Astrocyte of the hippocampus (primary cell): ENCODE results near the gene CACNA2D3.
A peak's percentile ranks its signal among the peaks of the same experiment; 100 is the strongest.

Experiments
- DNase-seq: peaks from one replicate; pipeline ENCODE4 v3.0.0; 2011; ENCODE audit warnings: low read depth, low spot score

Gene CACNA2D3

DNA sequence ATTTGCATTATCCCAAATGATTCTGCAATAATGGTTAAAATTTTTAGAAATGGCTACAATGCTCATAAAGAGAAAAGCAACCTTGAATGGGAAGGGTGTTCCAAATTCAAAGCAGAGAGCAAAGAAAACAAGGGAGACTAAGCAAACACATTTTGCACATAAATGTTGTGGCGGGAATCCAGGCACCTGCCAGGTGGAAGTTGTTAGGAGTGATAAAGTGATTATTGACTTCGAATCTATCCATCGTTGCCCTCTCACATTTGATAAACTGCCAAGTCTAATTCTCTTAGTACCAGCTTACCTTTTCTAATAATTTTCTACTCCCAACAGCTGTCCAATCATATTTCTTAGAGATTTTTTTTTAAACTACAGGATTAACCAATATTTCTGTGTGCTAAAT, 244.5 kb downstream of the CACNA2D3 start:
- no peak for DNase-seq

DNA sequence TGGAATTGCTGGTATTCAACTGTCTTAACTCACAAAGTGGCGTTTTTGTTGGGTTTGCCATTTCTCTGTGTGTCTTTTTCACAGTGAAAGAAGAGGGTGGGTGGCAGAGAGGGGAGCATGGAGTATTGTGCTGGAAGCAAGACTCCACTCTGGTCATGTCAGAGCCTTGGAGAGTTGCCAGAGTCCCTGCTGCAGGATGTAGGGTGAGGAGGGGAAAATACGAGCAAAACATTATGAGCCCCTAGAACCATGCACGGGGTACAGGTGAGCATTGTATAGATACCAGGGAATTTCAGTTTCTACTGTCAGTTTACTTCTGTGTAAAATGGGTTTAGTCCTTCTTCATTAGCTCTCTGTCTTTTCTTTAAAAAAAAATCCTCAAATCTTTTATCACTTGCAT, 249.9 kb downstream of the CACNA2D3 start:
- DNase-seq: no peak

DNA sequence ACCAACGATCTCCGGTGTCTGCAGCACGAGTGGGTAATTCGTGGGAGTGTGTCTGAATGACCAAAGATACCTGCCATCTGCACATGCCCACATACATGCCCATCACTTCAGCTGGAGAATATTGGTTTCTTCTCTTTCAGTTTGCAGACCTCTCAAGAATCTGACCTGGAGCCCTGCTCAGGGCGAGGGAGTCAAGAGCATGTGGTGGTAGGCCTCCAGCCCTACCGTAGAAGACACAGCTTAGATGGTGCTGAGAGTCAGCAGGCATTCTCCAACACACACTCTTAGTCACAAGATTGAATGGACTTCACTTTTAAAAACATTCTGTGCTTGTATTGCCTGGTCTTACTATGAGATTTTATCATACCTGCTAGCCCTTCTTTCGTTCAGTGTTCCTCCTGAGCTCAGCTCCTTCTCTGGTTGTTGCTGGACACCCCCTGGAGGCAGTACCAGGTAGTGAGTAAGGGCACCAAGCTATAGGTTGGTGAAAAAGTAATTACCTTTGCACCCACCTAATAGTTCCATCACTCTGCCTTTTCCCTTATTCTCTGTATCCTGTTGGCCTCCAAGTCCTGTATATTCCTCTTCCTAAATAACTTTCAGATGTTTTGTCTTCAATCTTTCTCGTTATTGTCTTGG, 252.0 kb downstream of the CACNA2D3 start:
- DNase-seq: no peak

DNA sequence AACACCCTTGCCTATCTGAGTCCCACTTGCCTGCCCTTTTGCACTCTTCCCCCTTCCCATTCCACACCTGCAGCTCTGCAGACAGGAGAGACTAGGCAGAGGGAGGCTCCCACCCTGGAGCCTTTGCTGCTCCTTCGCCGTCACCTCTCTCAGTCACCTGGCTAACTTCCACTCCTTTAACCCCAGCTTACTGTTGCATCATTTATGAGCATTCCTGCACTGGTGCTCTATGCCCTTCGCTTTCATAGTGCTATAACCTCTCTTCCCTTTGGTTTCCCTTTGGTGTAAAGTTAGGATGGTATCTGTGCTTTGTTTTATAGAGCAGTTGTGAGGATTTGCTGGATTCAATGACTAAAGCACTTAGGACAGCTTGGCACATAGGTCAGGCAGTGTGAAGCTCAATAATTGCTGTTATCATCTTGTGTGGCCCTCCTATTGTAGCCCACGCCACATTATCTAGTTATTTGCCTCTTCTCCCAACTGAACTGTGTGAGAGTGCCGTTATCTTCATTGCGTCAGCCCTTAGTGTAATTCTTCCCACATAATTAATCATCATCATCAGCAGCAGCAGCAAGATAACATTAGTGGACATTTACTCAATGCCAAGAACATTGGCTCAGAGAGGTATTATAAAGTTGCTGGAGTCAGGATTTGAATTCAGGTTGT, 253.9 kb downstream of the CACNA2D3 start:
- no peak for DNase-seq

DNA sequence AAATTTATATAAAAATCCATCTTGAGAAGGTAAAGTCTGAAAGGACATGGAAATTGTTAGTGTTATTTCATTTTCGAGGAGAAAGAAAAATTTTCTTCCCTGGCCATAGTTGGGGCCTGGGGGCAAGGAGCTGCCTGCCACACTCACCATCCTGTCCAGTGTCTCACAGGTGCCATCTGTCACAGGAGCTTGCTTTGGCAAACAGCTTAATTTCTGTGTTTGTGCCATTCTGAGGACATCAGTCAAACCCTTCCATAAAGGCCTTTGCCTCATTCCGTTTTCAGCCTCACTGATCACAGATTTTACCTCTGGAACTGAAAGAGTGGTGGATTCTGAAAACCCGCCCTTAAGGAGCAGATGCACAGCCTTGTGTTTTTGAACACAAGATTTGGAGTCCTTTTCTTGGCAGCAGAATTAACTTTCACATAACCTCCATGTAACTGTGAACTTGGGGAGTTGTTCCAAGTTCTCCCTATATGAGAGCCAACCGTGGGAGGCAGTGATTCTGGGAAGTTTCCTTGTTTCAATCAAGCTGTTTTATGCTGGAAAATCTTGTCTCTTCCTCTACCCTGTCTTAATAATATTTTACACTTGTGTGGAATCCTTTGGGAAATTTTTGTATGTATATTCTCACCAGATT, 254.7 kb downstream of the CACNA2D3 start:
- DNase-seq: no peak

DNA sequence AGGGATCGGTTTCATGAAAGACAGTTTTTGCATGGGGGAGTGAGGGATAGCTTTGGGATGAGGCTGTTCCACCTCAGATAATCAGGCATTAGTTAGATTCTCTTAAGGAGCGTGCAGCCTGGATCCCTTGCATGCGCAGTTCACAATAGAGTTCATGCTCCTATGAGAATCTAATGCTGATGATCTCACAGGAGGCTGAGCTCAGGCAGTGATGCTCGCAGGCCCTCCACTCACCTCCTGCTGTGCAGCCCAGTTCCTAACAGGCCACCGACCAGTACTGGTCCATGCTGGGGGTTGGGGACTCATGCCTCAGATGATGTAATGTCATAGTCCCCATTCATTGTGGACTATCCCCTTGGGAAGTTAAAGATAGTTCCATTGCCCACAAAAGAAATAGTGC, 255.8 kb downstream of the CACNA2D3 start:
- DNase-seq: no peak

DNA sequence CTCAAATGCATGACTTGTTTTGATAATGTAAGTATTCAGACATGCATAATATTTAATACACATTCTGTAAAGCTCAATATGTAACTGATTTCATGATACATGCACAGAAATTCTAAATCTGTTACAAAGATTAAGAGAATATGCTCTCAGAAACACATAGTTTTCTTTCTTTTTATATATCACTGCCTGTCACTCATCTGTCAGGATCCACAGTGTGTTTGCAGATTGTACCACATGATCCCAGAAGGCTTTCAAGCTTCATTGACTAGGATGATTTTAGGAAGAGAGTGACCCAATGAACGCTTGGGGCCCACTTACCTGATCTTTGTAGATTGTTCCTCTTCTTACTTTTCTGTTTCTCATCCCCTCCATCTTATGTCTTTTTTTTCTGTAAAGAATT, 261.9 kb downstream of the CACNA2D3 start:
- DNase-seq: no peak

DNA sequence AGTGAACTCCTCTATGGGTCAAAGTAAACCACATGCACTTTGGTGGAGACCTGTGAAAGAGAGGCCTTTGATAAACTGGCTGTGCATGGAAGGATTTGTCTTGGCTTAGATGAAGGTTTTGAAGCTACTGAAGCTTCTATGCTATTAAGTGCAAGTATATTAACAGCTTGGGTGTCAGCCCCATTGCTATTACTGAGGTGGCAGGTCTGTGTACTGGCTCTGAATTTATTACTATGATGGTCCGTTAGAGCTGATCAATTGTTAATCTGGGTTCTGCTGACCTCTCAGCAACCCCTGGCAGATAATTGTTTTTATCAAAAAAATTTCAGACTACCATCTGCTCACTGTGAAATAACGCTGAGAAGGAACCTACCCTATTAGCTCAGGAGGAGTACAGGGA, 268.2 kb downstream of the CACNA2D3 start:
- DNase-seq: no peak

DNA sequence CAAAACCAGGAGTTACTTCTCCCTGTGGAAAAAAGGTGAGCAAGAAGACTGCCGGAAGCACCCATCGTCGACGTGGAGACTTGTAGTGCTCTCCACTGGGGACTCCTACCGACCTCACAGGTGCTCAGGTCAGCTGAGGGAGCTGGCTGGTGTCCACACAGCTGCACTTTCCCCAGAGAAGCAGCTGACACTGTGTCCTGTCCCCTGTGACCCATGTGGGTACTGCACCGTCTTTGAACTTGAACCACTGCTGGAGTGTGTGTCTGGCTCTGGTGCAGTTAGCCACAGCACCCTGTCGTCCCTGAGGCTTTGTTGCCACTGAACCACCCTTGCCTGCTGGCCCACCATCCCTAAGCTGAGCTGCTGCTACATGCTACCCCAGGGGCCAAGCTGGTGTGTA, 270.8 kb downstream of the CACNA2D3 start:
- no peak for DNase-seq

DNA sequence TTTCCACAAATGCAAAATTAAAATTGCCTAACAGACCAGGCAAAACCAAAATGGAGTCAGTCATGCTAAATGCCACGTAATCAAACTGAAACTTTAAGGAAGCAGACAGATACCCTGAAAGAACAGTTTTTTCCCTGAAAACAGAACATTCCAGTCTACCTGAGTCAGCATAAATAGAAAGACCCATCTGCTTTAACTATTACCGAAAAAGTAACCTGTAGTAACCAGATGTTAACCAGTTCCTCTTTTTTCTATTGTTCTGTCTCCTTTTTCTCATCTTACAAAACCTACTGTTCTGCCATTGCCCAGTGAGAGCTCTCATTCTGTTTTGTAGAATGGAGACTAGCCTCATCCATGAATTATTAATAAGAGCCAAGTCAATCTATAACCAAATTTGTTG, 286.0 kb downstream of the CACNA2D3 start:
- DNase-seq: no peak

DNA sequence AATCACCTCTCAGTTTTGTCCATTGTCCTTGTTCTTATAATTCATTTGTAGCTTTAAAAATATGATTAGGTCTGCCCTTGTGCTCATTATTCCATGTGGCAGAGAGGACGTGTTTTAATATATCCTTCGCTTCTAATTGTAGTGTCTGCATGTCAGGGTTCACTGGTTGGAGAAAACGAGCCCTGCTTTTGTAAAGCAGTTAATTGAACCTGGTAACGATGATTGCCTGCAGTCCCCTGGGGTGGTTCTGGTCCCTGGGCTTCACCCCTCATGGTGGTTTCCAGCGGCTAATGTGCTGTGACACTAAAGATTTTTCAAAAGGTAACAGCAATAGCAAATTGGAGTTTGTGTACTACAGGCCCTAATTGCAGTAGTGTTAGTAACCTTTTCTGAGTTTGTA, 299.6 kb downstream of the CACNA2D3 start:
- DNase-seq: no peak

DNA sequence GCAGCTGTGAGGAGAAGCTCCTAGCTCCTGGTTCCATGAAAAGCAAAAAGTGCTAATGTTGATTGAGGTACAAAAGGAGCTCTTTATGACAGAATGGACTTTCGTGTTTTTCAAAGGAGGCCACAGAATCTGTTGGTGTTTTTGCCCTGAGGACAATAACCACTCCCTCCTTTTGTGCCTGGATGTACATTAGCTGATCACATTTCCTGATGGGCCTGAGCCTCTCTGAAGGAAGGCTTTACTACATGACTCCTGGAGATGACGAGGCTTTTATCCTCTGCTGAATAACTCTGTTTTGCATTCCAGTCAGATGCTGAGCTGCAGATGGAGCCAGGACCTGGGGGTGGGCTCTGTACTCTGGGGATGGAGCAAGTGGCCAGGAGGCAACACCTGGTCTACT, 301.9 kb downstream of the CACNA2D3 start:
- no peak for DNase-seq

DNA sequence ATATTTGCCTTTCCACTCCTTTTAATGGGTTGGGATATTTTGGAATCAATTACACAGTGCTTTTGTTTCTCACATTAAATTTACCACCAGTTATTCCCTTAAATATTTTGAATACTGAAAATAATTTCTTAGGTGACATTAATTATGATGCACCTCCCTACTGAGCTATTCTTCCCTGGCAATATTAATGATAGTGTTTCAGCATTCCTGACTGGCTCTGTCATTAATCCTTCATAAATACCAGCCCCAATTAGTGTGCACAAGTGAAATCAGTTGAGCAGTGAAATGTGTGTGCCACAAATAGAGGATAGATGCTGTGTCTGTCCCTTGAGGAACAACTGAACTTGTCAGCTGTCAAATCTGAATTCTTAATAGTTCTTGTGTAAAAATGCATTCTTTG, 304.0 kb downstream of the CACNA2D3 start:
- no peak for DNase-seq

DNA sequence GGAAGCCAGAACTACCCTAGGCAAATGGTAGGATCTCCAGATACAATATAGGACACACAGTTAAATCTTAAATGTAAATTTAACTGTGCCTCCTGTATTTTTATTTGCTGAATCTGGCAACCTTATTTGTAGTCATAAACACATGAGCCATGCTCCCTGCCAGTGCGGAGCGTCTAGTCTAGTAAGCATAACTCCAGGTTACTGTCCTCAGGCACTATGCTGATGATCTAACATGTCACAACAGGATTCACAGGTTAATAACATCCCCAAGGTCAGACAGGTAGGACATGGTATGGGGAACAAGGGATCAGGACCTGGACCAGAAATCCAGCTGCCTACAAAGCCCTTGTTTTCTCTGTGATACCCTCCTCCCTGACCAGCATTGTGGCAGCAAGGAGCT, 305.1 kb downstream of the CACNA2D3 start:
- DNase-seq: no peak

DNA sequence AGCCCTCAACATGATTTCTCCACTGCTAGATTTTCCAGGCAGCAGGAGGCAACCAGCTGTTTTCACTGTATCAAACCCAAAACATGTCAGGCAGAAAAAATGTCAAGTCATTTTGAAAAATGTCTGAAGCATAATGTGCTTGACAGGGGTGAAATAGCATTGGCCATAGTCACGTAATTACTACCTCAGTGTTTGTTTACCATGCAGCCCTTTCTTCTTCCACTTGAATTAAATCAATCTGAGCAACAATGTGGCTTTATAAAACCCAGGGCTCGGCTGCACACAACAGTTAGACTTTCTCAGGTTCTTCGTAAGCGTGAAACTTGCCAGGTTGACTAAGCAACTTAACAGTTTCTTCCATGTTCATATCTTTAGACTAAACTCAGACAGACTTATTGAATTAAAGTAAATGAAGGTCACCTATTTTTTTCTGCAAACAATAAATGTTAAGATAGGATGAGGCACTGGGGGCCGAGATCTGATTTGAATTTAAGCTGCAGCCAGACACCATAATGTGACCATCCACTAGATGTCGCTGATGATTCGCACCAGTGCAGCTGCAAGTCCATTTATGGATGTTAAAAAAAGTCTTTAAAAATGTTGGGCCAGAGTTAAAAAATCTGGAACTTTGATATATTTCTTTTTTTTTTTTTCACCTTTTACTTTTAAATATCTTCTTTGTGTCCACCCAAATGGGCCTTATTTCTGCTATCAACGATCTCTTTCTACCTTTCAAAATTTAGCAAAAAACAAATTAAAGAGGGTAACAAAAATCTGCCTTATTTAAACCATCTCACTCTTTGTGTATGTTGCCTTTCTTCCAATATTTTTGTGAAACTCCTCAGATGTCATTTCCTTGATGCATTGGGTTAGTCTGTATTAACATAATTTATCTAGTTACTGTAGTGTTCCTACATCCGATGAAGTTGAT, 305.9 kb downstream of the CACNA2D3 start:
- DNase-seq: peak; percentile 94

DNA sequence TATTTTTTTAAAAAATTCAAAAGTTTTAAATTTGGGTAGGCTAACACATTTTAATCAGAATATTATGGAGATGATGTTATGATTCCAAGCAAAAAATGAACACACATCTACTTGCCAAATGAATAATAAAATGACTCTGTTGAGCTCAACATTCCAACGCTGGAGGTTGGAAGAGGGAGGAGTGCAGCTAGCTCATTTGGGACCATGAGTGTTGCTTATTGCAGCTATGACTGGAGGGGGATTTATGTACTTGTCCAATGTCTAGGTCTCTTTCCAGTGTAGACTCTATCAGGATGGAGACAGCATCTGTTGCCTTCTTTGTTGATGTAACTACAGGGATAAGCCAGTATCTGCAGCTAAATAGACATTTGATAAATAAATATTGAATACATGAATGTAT, 310.6 kb downstream of the CACNA2D3 start:
- no peak for DNase-seq

DNA sequence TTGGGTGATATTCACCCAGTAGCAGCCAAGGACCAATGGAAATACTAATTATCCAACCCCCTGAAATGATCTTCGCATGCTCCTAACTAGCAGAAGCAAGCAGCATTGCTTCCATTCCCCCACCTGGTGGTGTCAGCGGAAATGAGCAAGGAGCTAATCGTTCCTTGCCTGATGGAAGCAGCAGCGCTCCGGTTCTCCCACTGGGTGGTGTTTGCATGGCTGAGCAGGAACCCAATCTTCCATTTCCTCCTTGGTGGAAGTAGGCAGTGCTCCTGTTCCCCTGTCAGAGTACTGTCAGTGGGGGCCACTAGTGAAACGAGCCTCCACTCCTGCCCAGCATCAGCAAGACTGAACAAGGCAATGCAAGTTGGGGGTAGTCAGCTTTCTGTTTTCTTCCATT, 311.5 kb downstream of the CACNA2D3 start:
- DNase-seq: no peak

DNA sequence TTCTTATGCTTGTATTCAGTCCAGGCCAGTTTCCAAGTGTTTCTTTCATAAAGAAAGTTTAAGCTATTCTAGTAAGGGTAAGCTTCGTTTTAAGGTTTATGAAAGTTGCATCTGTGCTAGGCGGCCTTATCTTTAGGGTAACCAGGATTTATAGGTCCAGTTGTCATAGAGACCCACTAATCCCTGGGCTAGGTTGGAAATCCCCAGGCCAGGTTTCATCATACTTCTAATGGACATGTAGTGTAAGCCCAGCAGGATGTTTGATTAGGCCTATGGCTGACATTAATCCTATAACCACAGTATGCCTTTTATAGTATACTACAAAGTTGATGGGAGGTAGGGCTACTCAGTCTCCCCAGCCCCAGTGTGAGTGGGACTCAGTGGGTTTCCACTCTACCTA, 312.4 kb downstream of the CACNA2D3 start:
- DNase-seq: no peak

DNA sequence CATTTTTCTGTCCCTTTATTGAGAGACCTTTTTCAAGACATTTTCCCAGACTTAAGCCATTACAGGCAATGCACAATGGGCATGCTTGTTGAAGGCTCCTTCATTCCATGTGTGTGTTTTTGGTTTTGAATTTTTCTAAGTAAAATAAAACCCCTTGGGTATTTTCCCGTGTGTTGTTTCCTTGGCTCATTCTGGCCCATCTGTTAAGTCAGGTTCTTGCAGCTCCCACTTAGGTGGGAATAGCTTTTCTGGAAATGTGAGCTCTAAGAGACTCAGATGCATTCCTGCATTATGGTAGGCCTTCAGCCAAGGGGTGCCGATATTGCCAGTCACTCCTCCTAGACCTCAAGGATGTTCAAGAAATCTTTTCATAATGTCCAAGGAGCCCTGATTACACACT, 314.9 kb downstream of the CACNA2D3 start:
- no peak for DNase-seq

DNA sequence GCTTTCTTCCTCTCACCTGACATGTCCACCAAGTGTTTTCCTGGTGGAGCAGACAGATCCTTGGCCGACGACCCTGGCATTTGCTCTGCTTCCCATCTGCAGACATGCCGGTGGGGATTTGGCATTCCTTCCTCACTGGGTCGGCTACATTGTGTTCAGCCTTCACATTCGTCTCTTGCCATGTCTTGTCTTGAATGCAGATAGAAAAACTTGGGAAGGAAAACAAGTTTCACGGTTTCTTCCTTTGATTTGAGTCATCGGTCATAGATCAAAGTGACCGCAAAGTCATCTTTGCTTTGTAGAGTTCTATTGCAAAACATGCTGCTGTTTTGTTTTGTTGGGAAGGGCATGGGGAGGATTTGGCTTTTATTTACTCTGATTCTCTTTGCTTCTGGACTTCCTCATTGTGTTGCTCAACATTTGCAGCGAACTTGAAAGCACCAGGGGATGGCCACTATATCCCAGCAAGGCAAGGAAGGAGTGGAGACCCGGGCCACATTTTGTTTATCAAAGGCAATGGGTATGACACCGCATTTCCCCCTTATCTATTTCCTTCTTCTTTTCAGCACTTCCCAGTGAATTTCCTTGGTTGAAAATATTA, 321.3 kb downstream of the CACNA2D3 start:
- DNase-seq: no peak

DNA sequence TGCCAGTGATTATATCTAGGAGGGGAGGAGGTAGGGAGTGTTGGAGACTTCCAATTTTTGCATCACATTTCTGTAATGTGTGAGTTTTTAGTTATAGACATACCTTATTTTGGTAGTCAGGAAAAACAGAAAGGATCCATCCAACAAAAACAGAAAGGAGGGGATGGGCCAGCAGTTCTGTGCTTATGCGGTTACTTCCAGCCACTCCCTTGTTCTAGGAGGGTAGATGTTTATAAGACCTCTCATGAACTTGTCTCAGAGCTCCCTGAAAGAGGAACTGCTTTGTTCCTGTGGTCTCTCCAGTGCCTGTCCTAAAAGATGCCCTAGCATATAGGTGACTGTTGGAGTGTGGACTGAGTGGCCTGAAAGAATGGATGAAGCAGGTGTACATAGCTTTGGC, 323.3 kb downstream of the CACNA2D3 start:
- DNase-seq: no peak

DNA sequence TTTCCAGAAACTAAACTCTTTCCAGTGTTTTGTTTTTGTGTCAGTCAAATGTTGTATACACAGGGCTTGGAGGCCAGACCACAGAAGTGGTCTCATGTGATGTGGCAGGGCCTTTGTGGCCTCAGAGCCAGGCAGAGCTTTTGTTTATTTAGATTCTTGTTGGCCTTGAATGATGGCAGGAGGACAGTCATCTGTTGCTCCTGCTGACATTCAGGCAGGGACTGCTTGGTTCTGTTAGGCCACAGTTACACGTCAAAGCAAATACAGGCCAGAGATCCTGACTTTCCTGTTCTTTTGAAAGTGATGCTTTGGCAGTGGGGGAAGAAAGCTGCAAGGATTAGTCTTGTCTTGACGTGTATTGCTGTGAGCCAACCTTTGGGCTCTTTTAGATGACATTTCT, 325.1 kb downstream of the CACNA2D3 start:
- DNase-seq: peak; percentile 20
